Left ventricle myocardium superior (tissue), 1 donor: ENCODE measurements around the gene MAD1L1. TPM values are rescaled to one million over a fixed set of nuclear protein-coding genes. Genes with fewer than 3 reads are reported as not detected.

Experiments used
- ATAC-seq: fragments of 200-7000 bp; cut with Tn5 transposase; one replicate; pipeline ENCODE4 v1.9.1; 2020; ENCODE audit warnings: mild to moderate bottlenecking, moderate library complexity
- DNase-seq: peaks from one replicate; pipeline ENCODE4 v3.0.0-alpha.2; 2020
- intact Hi-C: fragments of 100-400 bp; cut with micrococcal nuclease; formaldehyde crosslinking; loops from one replicate; pipeline ENCODE4 v1.11.0; 2022
- total RNA-seq: library from RNA; stranded (reverse); fragmentation: NEBNext Ultra II Directional; extraction: Animal tissue kit (Norgen Biotek cat#: 25700); gene quantifications from one replicate; pipeline ENCODE4 v1.2.1, GENCODE V29; 2021
- donor health status: DM: no; HTN: yes; CAD: no; lungs with severe emphysema.

Gene MAD1L1
- total RNA-seq, 1 donor from 2014 or later: 19.1 TPM

- intact Hi-C loops: no loop called here
- ATAC-seq (peak; percentile 88), DNase-seq (peak; percentile 86)
Observed at GRCh38 chr7:2019711-2020511, 212.8 kb downstream of the MAD1L1 start.

DNA sequence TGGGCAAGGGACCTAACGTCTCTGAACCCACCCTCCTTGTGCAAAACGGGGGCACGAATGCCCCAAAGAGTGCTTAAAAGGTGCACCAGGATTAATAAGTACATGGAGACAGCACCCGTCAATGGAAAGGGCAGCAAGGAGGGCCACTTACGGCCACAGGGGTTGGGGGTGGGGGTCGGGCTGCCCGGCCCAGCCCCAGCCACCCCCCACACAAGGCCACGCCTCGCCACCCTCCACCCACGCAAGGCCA, 213.4 kb downstream of the MAD1L1 start:
- ATAC-seq: no peak
- intact Hi-C loops: no loop called here
- DNase-seq: no peak

DNA sequence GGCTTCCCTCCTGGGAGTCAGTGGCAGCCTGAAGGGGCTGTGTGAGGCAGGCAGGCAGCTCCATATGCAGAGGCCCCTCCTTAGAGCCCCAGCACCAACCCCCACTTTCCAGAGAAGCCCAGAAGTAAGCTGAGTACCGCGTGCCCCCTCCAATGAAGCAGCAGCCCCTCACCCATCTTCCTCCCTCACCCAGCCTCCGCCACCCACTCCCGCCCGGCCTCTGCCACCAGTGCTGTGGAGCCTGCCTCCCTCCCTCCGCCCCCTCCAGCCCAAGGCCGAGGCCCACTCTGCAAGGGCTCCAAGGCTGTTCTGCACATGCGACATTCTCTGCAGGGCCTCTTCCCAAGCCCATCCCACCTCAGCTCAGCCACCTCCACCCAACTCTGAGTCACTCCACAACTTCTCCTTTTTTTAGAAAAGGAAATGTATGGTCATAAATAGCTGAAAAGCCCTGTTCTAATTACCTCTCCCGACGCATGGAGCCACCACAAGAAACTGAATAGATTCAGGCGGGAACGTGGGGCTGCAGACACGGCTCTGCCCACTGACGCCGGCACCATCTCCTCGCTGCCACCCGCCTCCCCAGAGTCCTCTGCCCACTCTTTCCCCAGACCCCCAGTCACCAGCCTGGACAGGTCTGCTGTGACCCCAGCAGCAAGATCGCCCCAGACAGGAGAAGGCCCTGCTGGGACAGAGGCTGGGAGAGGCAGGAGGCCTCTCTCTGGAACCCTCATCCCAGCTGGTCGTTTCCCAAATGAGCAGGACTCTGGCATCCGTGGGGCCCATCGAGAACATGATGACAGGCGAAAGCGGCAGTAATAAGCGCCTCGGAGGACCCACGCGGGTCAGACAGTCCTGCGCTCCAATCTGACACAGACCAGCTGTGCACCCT, 213.9 kb downstream of the MAD1L1 start:
- intact Hi-C loops: no loop called here
- DNase-seq (peak; percentile 59), ATAC-seq (peak; percentile 68)

- peak; percentile 26 for DNase-seq
- intact Hi-C loops: no loop called here
- no peak for ATAC-seq
Observed at GRCh38 chr7:2017914-2018568, 214.7 kb downstream of the MAD1L1 start.

DNA sequence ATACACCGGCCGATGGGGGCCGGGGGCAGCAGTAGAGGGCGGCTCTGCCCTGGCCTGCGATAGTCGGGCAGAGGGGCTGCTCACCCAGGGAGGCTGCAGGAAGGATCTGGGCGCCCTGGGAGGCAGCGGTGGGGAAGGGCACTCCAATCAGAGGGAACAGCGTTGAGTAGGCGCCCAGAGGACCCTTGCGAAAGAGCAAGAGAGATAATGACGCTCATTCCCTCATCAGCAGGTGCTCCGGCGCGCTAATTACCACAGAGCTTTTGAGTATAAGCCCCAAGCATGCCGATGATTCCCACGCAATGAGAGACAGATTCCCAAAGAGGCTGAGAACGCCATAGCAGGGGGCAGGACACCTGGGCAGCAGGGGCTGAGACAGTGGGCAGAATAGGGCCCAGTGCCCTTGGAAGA, 215.3 kb downstream of the MAD1L1 start:
- peak; percentile 28 for DNase-seq
- no peak for ATAC-seq

GRCh38 chr7:2016761-2017480, 215.8 kb downstream of the MAD1L1 start:
- ATAC-seq: no peak
- intact Hi-C loops: no loop called here
- DNase-seq: peak; percentile 30

More for the DNA sequence above, 215.3 kb downstream of the MAD1L1 start:
- intact Hi-C loops: no loop called here

GRCh38 chr7:2016021-2016631, 216.6 kb downstream of the MAD1L1 start:
- DNase-seq (peak; percentile 18), ATAC-seq (no peak)
- intact Hi-C loops: no loop called here

- ATAC-seq (no peak), DNase-seq (peak; percentile 8)
- intact Hi-C loops: no loop called here
Observed at GRCh38 chr7:2015251-2015871, 217.4 kb downstream of the MAD1L1 start.

DNA sequence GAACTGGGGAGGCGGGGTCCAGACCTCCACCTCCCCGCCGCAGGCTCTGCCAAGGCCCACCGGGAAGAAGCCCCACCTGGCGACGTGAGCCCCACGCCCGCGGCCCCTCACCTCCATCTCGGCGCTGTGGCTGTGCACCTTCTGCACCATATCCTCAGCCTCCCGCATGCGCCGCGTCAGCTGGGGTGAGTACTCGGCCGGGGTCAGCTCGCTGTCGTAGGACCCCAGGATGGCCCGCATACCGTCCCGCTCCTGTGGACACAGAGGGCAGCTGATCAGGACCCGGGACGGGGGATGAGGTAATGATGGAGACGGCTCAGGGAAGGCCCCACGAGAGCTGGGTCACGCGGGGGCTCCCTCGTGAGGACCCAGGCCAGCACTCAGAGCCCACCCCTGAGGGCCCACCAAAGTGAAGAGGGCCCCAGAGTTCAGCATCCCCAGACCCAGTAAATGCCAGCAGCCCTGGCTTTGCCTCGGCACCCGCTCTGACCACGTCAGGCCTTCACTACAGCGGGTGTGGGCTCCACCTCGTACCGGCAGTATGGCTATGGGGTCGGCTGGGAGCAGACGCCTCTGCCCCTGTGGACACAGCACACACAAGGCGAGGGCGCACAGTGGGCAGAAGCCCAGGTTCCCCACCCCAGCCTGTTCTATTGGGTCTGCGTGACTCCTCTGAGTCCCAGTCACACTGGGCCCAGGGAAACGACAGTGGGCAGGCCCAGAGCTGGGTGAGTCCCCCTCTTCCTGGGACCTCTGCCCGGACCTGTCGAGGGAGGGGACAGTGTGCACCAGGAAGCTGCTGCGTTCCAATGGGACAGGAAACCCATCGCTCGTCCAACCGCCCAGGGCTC, 218.1 kb downstream of the MAD1L1 start:
- intact Hi-C loops: no loop called here
- no peak for ATAC-seq
- peak; percentile 25 for DNase-seq

DNA sequence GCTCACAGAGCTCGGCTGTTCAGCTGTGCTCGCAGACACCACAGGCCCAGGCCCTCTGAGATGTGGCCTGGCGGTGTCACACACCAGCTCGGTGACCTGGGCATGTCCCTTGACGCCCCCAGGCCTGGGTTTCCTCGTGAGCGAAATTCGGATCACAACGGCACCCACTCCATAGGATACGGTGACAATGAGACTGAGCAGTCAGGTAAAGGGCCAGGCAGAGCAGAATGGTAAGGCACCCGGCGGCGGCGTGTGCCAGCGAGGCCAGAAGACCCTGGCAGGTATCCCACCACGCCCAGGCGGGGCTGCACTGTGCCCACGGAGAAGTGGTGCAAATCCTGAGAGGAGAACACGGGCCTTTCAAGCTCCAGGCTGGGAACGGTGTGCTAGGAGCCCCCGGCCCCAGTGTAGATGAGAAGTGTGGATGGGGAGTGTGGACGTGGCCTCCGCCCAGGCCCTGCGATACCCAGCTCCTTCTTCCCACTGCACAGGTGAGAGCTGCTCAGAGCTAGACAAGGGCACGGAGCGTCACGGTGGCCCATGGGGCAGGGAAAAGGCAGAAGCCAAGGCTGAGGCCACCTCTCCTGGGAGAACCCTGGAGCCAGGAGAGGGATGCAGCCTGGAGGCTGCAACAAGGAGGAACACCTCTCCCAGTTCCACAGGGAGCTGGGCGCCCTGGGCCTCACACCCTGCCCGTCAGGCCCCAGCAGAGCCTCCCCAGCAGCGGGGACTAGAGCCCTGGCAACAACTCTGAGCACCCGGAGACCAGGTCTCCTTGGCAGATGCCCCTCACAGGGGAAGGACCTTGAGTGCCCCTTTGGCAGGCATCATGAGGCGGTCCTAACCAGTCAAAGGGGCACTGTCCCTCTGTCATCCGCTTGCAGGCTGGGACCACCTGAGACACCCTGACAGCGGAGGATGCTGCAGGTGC, 219.1 kb downstream of the MAD1L1 start:
- peak; percentile 25 for DNase-seq

GRCh38 chr7:2012981-2013380, 219.8 kb downstream of the MAD1L1 start:
- DNase-seq: peak; percentile 85
- intact Hi-C loops: no loop called here
- ATAC-seq: no peak

More for the DNA sequence above, 219.1 kb downstream of the MAD1L1 start:
- no peak for ATAC-seq
- intact Hi-C loops: no loop called here

DNA sequence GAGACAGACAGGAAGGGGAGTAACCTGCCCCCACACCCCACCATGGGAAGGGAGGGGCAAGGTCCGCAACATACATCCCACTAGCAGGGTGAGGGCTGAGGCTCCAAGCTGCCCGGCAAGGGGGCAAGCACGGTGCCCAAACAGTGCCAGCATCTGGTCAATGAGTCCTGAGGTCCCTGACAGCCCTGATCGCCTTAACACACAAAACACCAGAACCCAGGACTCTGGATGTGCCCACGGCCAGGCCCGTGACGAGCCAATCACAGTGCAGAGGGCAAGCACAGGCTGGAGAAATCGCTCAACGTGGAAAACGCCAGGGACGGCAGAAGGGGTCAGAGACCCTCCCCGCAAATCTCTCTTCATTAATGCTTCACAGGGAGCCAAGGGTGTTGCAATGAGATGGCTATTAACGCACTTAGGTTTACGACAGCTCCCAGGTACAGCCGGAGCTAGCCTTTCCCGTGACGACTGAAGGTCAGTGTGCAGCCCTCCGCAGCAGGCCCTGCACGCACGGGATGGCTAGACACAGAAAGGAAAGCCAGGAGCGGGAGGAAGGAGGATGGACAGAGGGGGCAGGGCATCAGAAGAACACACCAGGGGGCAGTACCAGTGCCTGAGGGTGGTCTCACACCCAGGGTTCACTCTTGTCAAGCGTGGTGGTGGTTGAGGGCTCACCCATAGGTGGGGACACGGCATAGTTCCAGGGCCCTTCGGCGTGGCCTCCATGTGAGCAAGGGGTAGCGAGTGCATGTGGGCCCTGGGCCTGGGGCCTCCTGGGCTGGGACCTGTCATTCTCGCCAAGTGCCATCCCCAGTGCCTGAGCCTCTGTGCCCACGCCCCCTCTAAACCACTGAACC, 220.5 kb downstream of the MAD1L1 start:
- no peak for ATAC-seq
- intact Hi-C loops: no loop called here

GRCh38 chr7:2011266-2012043, 221.3 kb downstream of the MAD1L1 start:
- ATAC-seq (no peak), DNase-seq (peak; percentile 30)
- intact Hi-C loops: no loop called here

More for the DNA sequence above, 220.5 kb downstream of the MAD1L1 start:
- peak; percentile 26 for DNase-seq

- intact Hi-C loops: no loop called here
- ATAC-seq (no peak), DNase-seq (peak; percentile 25)
Observed at GRCh38 chr7:2010551-2011265, 222.0 kb downstream of the MAD1L1 start.
